Hematopoietic multipotent progenitor cell treated with erythropoietin and hydrocortisone succinate and interleukin-3 and kit ligand, for 6 days (in vitro differentiated cells): ENCODE results near the gene ADPRM.

Experiments used
- DNase-seq: peaks from one replicate; pipeline ENCODE4 v3.0.0-alpha.2; 2015

Gene ADPRM

DNA sequence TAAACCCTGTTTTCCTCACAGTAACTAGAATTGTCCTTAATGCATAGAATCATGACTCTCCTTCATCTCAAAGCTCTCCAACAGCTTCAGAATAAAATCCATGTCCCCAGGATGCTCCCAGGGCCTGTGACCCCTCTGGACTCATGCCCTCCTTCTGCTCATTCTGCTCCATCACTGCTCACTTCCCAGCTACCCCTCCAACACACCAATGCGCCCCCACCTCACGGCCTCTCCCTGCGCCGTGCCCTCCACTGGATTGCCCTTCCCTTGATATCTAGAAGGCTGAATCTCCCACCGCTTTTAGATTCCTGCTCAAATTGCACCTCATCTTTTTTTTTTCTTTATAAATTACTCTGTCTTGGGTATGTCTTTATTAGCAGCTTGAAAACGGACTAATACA is 45.0 kb downstream of the ADPRM start:
- no peak for DNase-seq

DNA sequence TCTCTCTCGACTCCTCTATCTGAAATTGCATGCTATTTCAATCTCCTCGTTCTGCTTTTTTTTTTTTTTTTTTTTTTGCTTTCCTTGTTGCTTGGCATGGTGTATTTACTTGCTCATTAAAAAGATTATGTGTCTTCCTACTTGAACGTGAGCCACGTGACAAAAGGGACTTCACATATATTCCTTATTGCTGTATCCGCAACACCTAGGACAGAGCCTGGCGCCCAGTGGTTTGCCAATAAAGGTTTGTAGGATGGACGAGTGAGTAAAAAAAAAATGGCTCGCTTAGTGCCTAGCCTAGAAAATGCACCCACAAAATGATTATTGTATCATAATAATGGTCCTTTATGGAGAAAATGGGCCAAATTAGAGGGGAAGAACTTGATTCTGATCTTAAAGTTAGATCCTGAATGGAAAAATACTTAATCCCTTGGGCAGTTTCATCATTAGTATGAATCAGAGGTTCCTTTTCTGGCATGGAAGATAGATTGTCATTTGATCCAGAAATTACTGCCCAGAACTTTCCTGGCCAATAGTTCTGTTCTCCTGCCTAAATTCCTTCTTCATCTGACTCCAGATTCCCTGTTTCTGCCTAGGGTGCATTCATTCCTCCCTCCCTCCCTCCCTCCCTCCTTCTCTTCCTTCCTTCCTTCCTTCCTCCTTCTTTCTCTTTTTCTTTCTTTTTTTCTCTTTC is 46.1 kb downstream of the ADPRM start:
- DNase-seq: no peak

- peak; percentile 41 for DNase-seq
These were observed 47.2 kb downstream of the ADPRM start for GRCh38 chr17:10744501-10745000.

GRCh38 chr17:10745231-10745630 is 47.8 kb downstream of the ADPRM start:
- DNase-seq: peak; percentile 15

GRCh38 chr17:10748531-10749181 is 51.3 kb downstream of the ADPRM start:
- DNase-seq: no peak

GRCh38 chr17:10750210-10750609 is 52.8 kb downstream of the ADPRM start:
- no peak for DNase-seq

GRCh38 chr17:10751563-10751962 is 54.2 kb downstream of the ADPRM start:
- no peak for DNase-seq

GRCh38 chr17:10752696-10753095 is 55.3 kb downstream of the ADPRM start:
- no peak for DNase-seq

DNA sequence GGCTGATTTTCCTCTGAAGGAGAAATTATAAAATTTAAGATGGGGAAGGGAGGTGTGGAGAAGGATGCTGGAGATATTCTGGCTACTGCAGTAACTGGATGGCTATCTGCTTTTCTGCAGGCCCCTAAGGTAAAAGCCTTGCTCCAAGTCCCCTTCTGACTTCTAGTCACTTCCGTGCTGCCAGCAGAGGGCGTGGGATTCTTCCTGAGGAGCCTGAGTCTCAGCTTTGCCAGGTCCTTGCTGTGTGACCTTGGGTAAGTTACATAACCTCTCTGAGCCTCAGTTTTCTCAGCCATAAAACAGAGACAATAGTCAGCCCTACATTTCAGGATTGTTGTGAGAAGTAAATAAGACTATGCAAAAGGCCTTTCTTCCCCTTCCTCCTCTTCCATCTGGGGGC is 56.7 kb downstream of the ADPRM start:
- DNase-seq: peak; percentile 73

GRCh38 chr17:10754861-10755591 is 57.6 kb downstream of the ADPRM start:
- DNase-seq: no peak

DNA sequence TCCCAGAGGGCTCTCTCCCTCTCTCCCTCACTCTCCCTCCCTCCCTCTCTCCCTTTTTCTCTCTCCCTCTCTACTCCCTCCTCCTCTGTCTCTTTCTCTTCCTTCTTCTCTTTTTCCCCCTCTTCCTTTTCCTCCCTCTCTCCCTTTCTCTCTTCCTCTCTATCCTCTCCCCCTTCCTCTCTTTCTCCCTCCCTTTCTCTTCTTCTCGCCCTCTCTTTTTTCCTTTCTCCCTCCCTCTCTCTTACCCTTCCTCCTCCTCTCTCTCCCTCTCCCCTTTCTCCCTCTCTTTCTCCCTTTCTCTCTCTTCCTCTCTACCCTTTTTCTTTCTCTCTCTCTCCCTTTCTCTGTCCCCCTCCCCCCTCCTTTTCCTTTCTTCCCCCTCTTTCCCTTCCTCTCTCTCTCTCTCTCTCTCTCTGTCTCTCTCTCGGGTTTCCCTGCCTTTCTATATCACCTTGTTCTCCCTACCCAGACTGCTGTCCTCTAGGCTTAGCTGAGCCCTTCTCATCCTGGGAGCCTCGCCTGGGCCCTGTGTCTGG is 58.3 kb downstream of the ADPRM start:
- no peak for DNase-seq

DNA sequence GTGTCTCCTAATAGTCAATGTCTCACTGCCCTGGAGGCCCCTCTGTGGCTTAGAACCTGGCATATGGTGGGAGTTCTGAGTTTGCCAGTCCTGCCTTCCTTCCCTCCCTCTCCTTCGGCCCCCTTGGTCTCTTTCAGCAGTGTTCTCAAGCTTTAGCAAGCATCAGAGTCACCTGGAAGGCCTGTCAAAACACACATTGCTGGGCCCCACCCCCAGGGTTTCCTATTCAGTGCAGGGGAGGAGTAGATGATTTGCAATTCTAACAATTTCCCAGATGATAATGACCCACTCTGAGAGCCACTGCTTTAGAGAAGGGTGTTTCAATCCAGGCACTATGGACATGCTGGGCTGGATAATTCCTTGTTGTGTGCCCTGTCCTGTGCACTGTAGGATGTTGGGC is 58.8 kb downstream of the ADPRM start:
- no peak for DNase-seq

- peak; percentile 57 for DNase-seq
These were observed 59.2 kb downstream of the ADPRM start for GRCh38 chr17:10756619-10757018.

DNA sequence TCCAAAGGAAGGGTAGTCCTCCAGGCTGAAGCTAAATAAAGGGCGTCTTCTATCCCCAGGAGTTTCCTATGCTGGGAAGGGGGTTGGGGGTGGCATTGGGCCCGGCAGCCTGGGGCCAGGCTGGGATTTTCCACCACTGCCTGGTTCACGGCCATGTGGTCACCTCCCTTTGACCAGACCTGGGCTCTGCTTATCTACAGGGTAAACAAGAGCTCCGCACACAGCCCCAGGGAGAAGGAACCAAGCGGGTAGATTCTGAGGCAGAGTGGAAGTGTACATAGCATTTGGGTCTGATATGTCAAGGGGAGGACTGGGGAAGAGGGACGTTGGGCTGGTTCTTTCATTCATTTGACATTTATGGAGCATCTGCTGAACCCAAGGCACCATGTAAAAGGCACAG is 59.7 kb downstream of the ADPRM start:
- DNase-seq: no peak

DNA sequence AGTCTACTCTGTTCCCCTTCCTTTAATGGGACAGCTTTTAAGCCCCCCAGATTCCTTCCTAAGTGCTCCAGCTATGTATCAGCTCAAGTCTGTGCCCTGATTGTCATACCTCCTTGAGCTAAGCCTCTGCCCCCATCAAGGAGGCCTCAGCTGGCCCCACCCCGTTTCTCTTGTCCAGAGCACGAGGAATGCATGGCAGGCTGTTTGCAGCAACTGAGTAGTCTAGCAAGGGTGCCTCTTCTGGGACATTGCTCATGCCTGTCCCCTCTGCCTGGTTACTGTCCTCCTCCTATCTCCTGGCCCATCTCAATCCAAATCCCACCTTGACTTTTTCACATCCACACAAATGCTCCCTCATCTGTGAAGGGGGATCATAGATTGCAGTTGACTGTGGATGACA is 60.3 kb downstream of the ADPRM start:
- no peak for DNase-seq

DNA sequence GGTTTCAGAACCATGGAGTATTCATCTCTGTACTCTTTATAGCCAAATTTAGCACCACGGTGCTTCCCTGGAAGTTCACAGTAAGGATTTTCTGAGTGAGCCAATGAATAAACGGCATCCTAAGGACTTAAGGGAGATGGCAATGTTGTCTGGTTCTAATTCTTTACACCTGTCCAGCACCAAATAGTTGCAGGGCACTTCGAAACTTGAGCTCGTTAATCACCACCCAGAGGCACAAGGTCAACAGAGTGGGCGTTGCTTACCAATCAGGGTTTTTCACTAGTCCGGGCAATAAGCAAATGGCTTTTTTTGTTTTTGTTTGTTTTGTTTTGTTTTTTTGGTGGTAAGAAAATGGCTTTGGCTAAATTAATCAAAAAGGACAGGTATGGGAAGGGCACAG is 60.7 kb downstream of the ADPRM start:
- DNase-seq: no peak
